T follicular helper cell (primary cell): ENCODE data around the gene SCT.
"Not testable (repeated sequence)": the region's sequence is repeated elsewhere in the genome, so short reads cannot be mapped to it uniquely, and the experiment has no call there.

Source experiments
- DNase-seq: peaks from one replicate; pipeline ENCODE4 v3.0.0-alpha.2; 2020; ENCODE audit warnings: low read depth
- total RNA-seq, 2 experiments: gene quantifications; one replicate each; lab custom pipeline; 2026; lab: John Stamatoyannopoulos, UW

Gene SCT, protein sequence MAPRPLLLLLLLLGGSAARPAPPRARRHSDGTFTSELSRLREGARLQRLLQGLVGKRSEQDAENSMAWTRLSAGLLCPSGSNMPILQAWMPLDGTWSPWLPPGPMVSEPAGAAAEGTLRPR
- total RNA-seq: 0 to 0.06 reads per million in 2 experiments

DNA sequence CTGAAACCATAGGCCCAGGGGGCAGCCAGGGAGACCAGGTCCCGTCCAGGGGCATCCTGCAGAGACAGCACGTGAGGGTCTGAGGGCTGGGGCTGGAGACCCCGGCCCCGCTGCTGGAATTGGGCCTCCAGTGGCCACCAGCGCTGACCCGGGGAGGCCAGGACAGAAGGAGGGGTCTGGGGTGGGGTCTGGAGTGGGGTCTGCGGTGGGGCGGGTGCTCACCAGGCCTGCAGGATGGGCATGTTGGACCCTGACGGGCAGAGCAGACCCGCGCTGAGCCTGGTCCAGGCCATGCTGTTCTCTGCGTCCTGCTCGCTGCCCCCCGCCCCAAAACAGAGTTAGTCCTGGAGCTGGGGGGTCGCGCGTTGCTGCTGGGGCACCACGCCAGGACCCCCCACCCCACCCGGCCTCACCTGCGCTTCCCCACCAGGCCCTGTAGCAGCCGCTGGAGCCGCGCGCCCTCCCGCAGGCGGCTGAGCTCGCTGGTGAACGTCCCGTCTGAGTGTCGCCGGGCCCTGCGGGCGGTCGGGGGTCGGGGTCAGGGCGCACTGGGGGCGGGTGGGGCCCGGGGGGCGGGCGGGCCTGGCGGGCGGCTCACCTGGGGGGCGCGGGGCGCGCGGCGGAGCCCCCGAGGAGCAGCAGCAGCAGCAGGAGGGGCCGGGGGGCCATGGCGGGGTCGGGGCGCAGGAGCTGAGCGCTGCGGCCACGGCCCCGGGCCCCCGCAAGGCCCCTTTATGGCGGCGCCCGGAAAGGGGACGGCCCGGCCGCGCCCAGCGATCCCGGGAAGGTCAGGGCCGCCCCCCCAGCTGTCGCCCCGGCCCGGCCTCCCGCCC, at the start of gene SCT:
TSS of gene SCT (minus strand) at position 707 of the 833 bp plus-strand sequence. CDS start at position 669, 38 bp downstream.
- no peak for DNase-seq

DNA sequence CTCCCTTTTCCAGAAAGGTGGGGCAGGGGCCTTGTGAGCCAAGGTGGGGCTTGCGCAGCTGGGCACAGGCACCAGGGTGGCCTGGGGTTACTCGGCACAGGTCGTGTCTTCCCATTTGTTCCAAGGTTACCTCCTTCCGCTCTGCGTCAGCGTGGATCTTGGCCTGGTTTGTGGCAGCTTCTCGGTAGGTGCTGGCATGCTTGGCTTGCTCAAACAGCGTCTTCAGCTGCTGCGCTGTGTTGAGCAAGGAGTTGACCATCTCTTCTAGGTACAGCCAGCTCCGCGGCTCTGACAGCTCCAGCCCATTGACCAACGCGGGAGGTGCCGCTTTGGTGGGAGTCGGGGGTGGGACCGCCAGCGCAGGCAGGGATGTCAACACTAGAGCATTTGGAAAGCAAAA, 47.4 kb upstream of the SCT start:
- no peak for DNase-seq

DNA sequence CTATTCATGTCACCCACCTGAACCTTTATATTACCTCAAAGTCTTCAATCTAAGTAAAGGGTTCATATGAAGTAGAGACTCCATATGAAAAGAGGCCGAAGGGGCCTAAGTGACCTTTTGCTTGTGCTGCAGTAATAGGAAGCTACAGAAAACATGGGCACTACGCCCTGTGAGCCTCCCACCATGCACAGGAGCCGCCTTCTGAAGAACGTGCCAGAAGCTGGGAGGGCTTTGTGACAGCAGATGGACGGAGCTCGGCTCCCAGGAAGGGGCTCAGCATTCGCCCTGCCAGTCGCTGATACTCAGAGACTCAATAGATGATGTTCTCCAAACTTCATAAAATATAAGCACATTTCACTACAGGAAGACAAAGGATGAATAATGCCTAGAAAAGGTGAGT, 46.9 kb upstream of the SCT start:
- no peak for DNase-seq

DNA sequence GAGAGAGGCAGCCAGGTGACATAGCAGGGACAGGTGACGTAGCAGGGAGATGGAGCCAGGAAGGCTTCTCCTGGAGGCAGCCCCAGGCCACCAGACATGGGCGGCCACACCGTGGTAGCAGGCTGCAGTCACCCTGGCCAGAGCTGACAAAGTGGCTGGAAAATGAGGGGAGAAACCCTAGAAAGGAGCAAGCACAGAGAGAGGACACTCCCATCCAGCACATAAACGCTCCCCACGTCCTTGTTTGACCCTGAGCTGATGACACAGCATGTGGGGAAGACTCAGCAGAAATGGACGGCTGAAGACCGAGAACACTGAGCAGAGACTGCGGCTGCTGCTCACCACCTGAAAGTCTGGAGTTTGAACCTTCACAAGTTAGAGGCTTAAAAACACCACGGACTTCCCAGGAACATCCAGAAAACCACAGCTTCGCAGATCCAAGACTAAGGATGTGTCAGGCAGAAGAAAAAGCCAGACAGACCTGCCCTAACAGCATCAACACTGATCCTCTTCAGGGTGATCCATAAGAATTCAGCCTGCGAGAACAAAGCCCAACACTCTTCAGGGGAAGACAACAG, 38.8 kb upstream of the SCT start:
- DNase-seq: no peak

DNA sequence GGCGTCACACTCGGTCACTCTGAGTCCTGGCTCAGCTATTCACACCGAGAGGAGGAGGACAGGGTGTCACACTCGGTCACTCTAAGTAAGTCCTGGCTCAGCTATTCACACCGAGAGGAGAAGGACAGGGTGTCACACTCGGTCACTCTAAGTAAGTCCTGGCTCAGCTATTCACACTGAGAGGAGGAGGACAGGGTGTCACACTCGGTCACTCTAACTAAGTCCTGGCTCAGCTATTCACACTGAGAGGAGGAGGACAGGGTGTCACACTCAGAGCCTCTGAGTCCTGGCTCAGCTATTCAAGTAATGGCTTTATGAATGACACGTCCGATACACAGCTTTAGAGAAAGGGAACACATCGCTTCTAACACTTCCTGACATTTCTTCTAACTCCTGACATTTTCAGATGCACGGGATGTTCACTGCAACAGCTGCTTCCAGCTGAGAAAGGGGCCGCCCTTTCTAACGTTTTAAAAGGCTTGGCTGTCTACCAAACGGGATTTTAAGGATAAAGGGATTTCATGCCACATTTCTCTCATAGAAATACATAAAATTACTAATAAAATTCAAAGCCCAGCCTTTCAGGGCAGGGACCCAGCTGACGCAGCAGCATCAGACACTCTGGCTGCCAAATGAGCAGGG, 38.2 kb upstream of the SCT start:
- no peak for DNase-seq

DNA sequence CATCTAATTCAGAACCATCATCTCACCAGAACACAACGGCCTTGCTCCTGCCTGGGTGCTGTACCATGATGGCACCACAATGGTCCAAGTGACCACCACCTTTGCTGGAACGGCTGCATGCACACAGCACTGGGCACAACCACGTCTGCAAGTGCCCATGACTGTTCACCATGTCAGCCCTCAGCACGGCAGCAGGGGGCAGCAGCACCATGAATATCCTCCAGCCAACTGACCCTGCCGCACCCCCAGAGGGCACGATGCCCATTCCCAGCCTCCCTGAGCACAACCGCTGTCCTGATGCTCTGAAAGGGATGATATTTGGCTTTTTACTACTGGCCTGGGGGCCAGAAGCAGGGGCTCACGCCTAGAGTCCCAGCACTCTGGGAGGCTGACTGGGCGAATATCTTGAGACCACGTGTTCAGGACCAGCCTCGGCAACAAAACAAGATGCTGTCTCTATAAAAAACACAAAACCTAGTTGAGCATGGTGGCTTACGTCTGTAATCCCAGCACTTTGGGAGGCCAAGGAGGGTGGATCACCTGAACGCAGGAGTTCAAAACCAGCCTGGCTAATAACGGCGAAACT, 35.8 kb upstream of the SCT start:
- DNase-seq: no peak

DNA sequence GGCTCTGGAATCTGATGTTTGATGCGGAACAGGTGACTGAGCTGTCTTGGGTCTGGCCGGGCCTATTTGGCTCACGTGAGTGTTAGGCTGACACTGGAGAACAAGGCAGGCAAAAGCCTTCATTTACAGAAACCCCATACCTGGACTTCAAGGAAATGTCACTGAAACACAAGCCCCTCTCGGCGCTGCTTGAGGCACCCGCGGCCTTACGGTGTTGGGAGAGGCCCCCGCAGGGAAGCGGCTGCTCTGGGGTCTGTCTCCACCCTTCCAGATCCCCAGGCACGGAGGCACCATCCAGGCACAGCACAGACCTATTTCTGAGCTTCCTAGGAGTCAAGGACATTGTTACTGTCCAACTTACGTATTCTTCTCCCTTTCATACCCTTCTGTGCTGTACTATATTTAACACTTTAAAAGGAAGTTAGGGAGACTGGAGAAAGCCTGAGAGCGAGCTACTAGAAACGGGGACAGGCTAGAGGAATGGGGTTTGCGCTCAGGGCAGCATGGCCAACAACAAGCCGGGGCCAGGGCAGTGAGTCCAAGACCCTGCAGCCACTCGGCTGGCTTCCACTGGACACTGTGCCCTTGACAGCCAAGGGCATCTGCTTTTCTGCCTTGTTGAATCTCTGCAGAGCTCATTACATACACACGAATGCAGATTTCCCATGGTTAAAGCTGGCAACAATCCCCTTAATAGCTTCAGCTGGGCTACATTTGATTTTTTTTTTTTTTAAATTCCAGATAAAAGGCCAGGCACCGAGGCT, 33.9 kb upstream of the SCT start:
- no peak for DNase-seq

DNA sequence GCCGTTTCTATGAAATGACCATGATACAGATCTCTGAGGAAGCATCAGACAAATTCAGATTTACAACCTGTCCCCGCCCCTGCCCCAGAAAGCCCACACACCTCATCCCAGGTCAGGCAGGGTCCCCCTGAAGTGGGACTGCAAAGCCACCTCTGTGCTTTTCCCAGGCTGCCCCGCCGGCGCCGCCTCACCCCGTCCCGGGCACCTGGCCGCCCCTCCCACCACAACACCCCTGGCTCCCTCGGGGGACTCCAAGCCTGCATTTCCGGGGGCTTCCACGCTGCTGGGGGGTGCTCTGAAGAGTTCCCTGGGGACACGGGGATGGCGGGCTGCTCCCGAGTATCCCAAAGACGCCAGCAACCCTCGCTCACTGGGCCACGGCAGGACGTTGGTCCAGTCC, 33.3 kb upstream of the SCT start:
- no peak for DNase-seq

DNA sequence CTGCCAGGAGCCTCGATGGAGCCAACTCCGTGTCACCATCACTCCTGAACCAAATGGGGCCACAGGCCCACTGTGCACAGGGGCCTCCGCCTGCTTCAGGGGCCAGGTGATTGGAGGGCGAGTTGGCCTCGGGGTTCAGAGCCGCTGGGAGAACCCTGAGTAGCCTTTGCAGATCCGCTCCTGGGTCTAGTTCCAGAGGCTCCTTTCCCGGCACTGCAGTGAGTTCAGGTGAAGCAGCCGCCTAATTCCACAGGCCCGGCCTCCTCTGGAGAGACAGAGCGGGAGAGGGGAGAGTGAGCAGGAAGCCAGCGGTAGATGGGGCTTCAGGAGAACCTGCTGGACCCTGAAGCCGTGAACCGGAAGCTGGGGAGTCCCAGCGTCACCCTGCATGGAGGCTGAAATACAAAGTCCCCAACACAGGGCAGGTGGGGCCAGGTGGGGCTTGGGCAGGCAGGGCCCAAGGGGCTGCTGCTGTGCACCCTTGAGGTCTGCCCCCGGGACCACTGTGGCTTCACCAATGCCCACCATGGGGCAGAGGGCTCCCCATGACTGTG, 32.6 kb upstream of the SCT start:
- DNase-seq: no peak

DNA sequence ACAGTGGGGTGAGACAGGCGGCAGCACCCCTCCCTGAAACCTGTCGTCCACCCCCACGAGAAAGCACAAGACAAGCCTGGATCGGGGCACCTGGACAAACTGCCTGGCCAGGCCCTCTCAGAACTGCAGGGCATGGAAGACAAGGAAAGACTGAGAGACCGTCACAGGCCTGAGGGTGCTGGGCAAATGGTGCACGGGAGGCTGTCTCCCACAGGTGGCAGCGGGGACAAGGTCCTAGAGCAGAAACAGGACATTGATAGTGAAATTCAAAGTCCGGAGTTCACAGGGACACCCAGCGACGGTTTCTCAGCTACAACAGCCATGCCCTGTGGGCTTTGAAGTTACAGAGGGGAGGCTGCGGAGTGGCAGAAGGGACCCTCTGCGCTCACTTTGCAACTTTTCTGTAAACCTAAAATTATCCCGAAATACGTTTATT, 30.7 kb upstream of the SCT start:
- no peak for DNase-seq

DNA sequence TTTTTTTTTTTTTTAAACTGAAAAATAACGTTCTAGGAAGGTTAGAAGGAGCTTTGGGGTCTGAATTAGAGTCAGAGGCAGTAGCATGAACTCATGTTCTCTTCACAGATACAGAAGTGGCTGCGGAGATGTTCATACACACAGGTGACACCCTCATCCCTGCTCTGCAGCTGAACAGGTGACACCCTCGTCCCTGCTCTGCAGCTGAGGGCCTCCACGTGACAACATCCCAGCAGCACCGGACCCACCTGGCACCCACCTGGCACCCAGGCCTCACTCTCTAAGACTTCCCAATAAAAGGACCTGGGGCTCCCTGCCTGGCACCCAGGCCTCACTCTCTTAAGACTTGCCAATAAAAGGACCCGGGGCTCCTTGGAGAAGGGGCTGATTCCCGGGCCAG, 29.9 kb upstream of the SCT start:
- no peak for DNase-seq

DNA sequence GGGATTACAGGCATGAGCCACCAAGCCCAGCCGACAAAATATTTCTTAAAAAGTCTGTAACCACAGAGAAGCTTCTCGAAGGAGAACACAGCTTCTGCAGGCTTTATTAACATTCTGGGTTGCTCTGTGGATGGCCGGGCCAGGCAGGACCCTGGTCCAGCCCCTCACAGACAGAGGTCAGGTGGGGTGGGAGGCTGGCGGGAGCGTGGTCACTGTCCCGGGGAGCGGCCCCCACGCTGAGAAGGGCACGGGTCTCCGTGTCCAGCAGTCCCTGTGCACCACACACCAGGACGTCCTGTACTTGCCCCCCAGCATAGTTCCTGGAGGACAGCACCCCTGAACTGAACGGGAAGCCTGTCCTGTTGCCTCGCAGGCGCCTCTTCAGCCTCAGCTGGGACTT, 29.4 kb upstream of the SCT start:
- DNase-seq: no peak

DNA sequence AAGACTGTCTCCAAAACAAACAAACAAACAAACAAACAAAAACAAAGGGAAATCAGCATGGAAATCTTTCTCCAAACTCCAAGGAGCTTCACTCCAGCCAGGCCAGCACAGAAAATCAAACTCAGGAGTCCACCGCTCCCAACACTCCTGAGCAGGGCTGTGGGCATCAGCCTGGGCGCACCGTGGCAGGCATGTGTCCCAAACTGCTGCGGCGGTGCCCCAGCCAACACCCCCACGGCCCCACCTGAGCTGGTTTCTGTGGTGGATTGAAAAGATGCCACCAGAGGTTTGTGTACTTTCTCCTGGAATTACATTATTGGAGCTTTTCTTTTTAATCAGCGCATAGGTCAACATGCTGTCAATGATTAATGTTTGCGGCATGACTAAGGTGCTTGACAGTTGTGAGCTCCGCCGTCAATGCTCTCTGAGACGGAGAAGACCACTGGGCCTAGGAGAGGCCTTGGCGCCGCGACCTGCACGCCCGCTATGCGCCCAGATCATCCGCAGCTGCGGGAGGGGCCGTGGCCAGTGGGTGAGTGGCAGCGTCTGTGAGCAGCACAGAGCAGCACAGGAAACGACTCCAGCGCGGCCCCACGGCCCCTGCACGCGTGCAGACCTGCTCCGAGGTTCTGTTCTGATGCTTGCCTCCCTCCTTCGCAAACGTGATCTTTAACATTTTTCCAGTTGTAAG, 28.2 kb upstream of the SCT start:
- no peak for DNase-seq

DNA sequence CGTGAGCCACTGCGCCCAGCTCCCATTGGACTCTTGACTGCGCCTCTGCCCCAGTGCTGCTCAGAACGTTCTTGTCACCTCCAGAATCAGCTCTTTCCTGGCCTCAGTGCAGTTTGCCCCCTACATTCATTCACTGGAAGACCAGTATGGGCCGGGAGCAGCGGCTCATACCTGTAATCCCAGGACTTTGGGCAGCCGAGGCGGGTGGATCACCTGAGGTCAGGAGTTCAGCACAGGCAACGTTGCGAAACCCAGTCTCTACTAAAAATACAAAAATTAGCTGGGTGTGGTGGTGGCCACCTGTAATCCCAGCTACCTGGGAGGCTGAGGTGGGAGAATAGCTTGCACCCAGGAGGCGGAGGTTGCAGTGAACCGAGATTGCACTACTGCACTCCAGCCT, 27.5 kb upstream of the SCT start:
- not testable (repeated sequence) for DNase-seq

DNA sequence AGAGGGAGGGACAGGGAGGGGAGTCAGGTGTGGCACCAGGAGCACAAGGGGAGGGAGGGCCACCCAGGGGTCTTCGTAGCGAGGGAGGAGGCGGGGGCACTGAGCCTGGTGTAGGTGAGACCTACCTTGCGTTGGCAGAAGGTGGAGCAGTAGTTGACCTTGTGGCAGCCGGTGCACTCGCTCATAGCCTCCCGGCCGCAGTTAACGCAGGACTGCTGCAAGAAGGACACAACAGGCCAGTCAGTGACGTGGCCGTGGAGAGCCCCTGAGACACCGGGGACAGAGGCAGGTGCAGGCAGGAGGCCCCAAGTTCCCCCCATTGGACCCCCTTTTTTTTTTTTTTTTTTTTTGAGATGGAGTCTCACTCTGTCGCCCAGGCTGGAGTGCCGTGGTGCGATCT, 26.9 kb upstream of the SCT start:
- no peak for DNase-seq

DNA sequence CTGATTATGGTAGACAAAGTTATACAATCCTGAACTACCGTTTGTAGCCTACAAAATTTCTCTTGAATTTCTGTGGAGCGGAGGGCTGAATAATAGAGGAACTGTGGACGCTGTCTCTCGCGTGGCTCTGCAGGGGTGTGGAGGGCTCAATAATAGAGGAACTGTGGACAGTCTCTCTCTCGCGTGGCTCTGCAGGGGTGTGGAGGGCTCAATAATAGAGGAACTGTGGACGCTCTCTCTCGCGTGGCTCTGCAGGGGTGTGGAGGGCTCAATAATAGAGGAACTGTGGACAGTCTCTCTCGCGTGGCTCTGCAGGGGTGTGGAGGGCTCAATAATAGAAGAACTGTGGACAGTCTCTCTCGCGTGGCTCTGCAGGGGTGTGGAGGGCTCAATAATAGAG, 26.2 kb upstream of the SCT start:
- not testable (repeated sequence) for DNase-seq

DNA sequence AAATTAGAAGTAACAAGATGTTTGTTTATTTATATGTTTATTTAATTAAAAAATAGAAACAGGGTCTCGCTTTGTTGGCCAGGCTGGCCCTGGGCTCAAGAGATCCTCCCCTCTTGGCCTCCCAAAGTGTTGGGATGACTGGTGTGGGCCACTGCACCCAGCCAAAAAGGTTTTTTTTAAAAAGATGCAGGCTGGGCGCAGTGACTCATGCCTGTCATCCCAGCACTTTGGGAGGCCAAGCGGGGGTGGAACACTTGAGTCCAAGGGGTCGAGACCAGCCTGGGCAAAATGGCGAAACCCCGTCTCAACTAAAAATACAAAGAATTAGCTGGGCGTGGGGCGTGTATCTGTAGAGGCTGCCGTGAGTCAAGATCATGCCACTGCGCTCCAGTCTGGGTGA, 23.5 kb upstream of the SCT start:
- no peak for DNase-seq

DNA sequence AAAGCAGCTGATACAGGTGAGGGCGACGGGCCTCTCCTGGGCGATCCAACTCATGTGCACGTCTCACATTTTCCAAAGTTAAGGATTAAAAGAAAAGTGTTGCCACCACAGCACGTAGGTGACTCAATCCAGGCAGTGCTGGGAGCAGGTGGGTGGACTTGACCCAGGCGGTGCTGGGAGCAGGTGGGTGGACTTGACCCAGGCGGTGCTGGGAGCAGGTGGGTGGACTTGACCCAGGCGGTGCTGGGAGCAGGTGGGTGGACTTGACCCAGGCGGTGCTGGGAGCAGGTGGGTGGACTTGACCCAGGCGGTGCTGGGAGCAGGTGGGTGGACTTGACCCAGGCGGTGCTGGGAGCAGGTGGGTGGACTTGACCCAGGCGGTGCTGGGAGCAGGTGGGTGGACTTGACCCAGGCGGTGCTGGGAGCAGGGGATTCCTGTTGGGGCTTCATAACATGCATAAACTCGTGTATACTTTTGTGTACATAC, 20.7 kb upstream of the SCT start:
- DNase-seq: not testable (repeated sequence)

DNA sequence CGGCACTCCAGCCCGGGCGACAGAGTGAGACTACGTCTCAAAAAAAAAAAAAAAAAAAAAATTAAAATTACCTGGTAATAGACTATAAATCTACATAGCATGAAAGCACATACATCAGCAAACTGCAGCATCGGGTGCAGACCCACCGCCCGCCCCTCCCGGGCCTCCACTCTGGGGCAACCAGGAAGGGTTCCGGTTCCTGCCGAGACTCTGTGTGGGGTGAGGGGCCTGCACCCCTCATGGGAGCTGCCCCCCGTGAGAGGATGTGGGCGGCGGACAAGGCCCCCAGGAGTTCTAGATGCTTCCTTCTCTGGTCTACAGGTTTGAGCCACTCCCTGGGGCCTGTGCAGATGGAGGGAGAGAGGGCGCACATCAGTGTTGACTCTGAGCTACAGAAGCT, 19.2 kb upstream of the SCT start:
- no peak for DNase-seq

DNA sequence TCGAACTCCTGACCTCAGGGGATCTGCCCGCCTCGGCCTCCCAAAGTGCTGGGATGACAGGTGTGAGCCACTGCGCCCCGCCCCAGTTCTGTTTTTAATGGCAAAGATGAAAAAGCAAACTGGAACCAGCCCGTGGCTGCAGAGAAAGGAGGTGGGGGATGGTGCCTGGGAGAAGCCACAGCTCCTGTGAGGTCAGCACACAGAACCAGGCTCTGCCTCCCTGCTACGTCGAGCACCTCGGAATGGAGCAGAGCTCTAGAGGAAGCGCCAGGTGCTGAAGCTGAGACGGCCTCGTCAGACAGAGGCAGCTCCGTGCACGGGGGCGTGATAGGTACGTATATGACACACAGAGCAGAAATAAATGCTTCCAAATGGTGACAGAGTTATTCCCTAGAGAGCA, 18.6 kb upstream of the SCT start:
- DNase-seq: no peak
